Uterus (tissue), 2 donors: ENCODE measurements around the gene WBP1.
"Not testable (repeated sequence)": the region's sequence is repeated elsewhere in the genome, so short reads cannot be mapped to it uniquely, and the experiment has no call there.

Experiments used
- CTCF ChIP-seq, 4 experiments: fragments of 200-600 bp in 2 of 4; fragments of 450-650 bp in 2 of 4; sonication (generic) in 2 of 4; IDR thresholded peaks; one replicate each; pipeline ENCODE4 v1.5.1; 2016 to 2019; ENCODE audit warnings: antibody characterized with exemption in 4 of 4, mild to moderate bottlenecking in 2 of 4, moderate library complexity in 1 of 4
- POLR2A ChIP-seq, 2 donors: fragments of 450-650 bp; IDR thresholded peaks; one replicate each; pipeline ENCODE4 v1.6.1; 2016; ENCODE audit warnings: antibody characterized with exemption in 2 of 2, mild to moderate bottlenecking in 1 of 2, moderate library complexity in 1 of 2

DNA sequence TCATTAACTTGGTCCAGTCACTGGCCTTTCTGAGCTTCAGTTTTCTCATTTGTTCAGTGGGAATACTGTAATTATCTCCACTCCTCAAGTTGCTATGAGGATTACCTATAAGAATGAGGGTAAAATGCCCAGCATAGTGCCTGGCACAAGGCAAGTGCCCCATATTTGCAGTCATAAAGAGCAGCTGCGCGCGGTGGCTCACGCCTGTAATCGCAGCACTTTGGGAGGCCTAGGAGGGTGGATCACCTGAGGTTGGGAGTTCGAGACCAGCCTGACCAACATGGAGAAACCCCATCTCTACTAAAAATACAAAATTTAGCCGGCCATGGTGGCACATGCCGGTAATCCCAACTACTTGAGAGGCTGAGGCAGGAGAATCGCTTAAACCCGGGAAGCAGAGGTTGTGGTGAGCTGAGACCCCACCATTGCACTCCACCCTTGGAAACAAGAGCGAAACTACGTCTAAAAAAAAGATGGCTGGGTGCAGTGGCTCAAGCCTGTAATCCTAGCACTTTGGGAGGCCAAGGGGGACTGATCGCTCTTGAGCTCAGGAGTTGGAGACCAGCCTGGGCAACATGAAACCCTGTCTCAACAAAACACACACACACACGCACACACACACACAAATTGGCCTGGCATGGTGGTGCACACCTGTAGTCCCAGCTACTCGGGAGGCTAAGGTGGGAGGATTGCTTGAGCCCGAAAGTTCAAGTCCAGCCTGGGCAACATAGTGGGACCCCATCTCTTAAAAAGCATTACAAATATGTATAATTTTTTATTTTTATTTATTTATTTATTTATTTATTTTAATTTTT is 15.5 kb upstream of the WBP1 start:
- not testable (repeated sequence) for TF ChIP-seq POLR2A, CTCF (IDR thresholded peaks at IDR 0.05)
